GM23248 (cell line): ENCODE measurements around the gene SMTN. TPM values are rescaled to one million over a fixed set of nuclear protein-coding genes. Genes with fewer than 3 reads are reported as not detected.

Source experiments
- DNase-seq: peaks from one replicate; pipeline ENCODE4 v3.0.0-alpha.2; 2015
- H2AFZ ChIP-seq: fragments of 200-600 bp; sonication (generic); 2 replicates; pipeline ENCODE4 v1.6.1; 2016; ENCODE audit warnings: antibody characterized with exemption
- H3F3A ChIP-seq: fragments of 200-600 bp; sonication (generic); 2 replicates; pipeline ENCODE4 v1.6.1; 2016; ENCODE audit warnings: mild to moderate bottlenecking, antibody characterized with exemption, mixed run types; ENCODE audit not compliant: insufficient read depth
- H3K27ac ChIP-seq: fragments of 200-600 bp; sonication (generic); 2 replicates; pipeline ENCODE4 v1.5.1; 2016; ENCODE audit warnings: mild to moderate bottlenecking
- H3K27me3 ChIP-seq: fragments of 200-600 bp; sonication (generic); replicated peaks from 2 replicates; pipeline ENCODE4 v1.6.1; 2016; ENCODE audit warnings: mild to moderate bottlenecking; ENCODE audit not compliant: insufficient read depth
- H3K36me3 ChIP-seq: fragments of 200-600 bp; sonication (generic); 2 replicates; pipeline ENCODE4 v1.6.1; 2016; ENCODE audit warnings: low read depth, mild to moderate bottlenecking
- H3K4me1 ChIP-seq: fragments of 200-600 bp; sonication (generic); 2 replicates; pipeline ENCODE4 v1.6.1; 2016; ENCODE audit warnings: mild to moderate bottlenecking; ENCODE audit not compliant: insufficient read depth
- H3K4me2 ChIP-seq: fragments of 200-600 bp; sonication (generic); one replicate; pipeline ENCODE4 v1.6.1; 2016; ENCODE audit warnings: mild to moderate bottlenecking; ENCODE audit not compliant: unreplicated experiment
- H3K4me3 ChIP-seq: fragments of 200-600 bp; sonication (generic); 2 replicates; pipeline ENCODE4 v1.5.1; 2016; ENCODE audit warnings: mild to moderate bottlenecking
- H3K79me2 ChIP-seq: fragments of 200-600 bp; sonication (generic); 2 replicates; pipeline ENCODE4 v1.6.1; 2016; ENCODE audit warnings: mild to moderate bottlenecking; ENCODE audit not compliant: insufficient read depth
- H3K9ac ChIP-seq: fragments of 200-600 bp; sonication (generic); 2 replicates; pipeline ENCODE4 v1.6.1; 2016; ENCODE audit warnings: mild to moderate bottlenecking
- H3K9me2 ChIP-seq: fragments of 200-600 bp; sonication (generic); 2 replicates; pipeline ENCODE4 v1.6.1; 2016; ENCODE audit warnings: mixed run types, mild to moderate bottlenecking, moderate library complexity; ENCODE audit not compliant: insufficient read depth
- H3K9me3 ChIP-seq: fragments of 200-600 bp; sonication (generic); one replicate; pipeline ENCODE4 v1.6.1; 2017; ENCODE audit warnings: low read depth
- H4K20me1 ChIP-seq: fragments of 200-600 bp; sonication (generic); 2 replicates; pipeline ENCODE4 v1.6.0; 2016; ENCODE audit not compliant: insufficient read depth
- EZH2 ChIP-seq: fragments of 200-600 bp; sonication (generic); IDR thresholded peaks from 2 replicates; pipeline ENCODE4 v1.6.1; 2018; ENCODE audit warnings: antibody characterized with exemption, mild to moderate bottlenecking; ENCODE audit not compliant: insufficient read depth, poor library complexity, severe bottlenecking
- EZH2phosphoT487 ChIP-seq: fragments of 200-600 bp; sonication (generic); IDR thresholded peaks from 2 replicates; pipeline ENCODE4 v1.6.1; 2018; ENCODE audit warnings: antibody characterized with exemption, moderate library complexity, mild to moderate bottlenecking, low read depth; ENCODE audit not compliant: insufficient read depth
- WGBS, 2 experiments: methylation state at CpG; one replicate each; pipeline ENCODE4 v1.1.6; 2015 to 2017; ENCODE audit warnings: low lambda C conversion rate in 2 of 2, low coverage in 1 of 2; ENCODE audit errors: missing lambda C conversion rate in 2 of 2; 5-methylcytosine and 5-hydroxymethylcytosine counted together
- in situ Hi-C: fragments of 300-500 bp; cut with MboI; formaldehyde crosslinking; loops from 2 replicates; pipeline ENCODE4 v1.15.0; 2020
- polyA plus RNA-seq: library from polyadenylated mRNA; unstranded; fragments of >200 nt; fragmentation: Nextera tagmentation; extraction: Ambion mirVana; gene quantifications from 2 replicates; pipeline ENCODE4 v1.2.1, GENCODE V29; 2016
- total RNA-seq: library from RNA; depleted of rRNA; stranded (reverse); fragments of >200 nt; shearing (Covaris generic); gene quantifications from 2 replicates; pipeline ENCODE4 v1.2.3, GENCODE V29; 2014

Gene SMTN
- total and polyA plus RNA-seq, 2 experiments from 2014 or later = 96.7 to 160 TPM

- Histone ChIP-seq H3K4me3 (no peak overlapping the region), H2AFZ (no peak overlapping the region), H3K4me1 (no peaks in the 10 kb centered on the region), H3K27ac (no peak overlapping the region), H3K4me2 (no peak overlapping the region), H3K79me2 (no peaks in the 10 kb centered on the region), H3K36me3 (no peaks in the 10 kb centered on the region), H3K27me3 (peaks cover 11% of the 10 kb centered on the region; the same call in 1 of the 2 replicates), H3K9me3 (no peaks in the 10 kb centered on the region), H3K9ac (no peak overlapping the region), H3F3A (no peaks in the 10 kb centered on the region), H4K20me1 (no peaks in the 10 kb centered on the region), H3K9me2 (no peaks in the 10 kb centered on the region)
- TF ChIP-seq EZH2phosphoT487 = no peak
- TF ChIP-seq EZH2 = no peak
- DNase-seq = no peak
- WGBS, 2 experiments = 72 to 75% methylated on average over 7 of the region's 7 CpGs
- in situ Hi-C loops = no loop called here
These were observed 38.1 kb downstream of the SMTN start for GRCh38 chr22:31119026-31119717.

- WGBS, 2 experiments = 68 to 80% methylated on average over 5 of the region's 5 CpGs
- Histone ChIP-seq H3K4me1 (no peaks in the 10 kb centered on the region), H2AFZ (no peak overlapping the region), H3K4me3 (no peak overlapping the region), H3K27me3 (peaks cover 16% of the 10 kb centered on the region), H3F3A (no peaks in the 10 kb centered on the region), H3K79me2 (no peaks in the 10 kb centered on the region), H3K27ac (no peak overlapping the region), H3K36me3 (no peaks in the 10 kb centered on the region), H4K20me1 (no peaks in the 10 kb centered on the region), H3K4me2 (no peak overlapping the region), H3K9me2 (no peaks in the 10 kb centered on the region), H3K9me3 (no peaks in the 10 kb centered on the region), H3K9ac (no peak overlapping the region)
- no peak for DNase-seq
- in situ Hi-C loops = no loop called here
- TF ChIP-seq EZH2phosphoT487 (no peak), EZH2 (no peak)
These were observed 39.1 kb downstream of the SMTN start for GRCh38 chr22:31120230-31120629.

- no peaks in the 10 kb centered on the region for H3K4me1 ChIP-seq
- H3K4me3 ChIP-seq = no peak overlapping the region
- H3K4me2 ChIP-seq = no peak overlapping the region
- in situ Hi-C loops = no loop called here
- 100% methylated on average over 1 of the region's 1 CpG for WGBS, 2 experiments
- H3K9ac ChIP-seq = no peak overlapping the region
- H4K20me1 ChIP-seq = no peaks in the 10 kb centered on the region
- H3K9me3 ChIP-seq = no peaks in the 10 kb centered on the region
- no peak for DNase-seq
- no peaks in the 10 kb centered on the region for H3K36me3 ChIP-seq
- no peak for TF ChIP-seq EZH2phosphoT487
- TF ChIP-seq EZH2 = no peak
- H3K9me2 ChIP-seq = no peaks in the 10 kb centered on the region
- peaks cover 16% of the 10 kb centered on the region for H3K27me3 ChIP-seq
- no peaks in the 10 kb centered on the region for H3K79me2 ChIP-seq
- H3K27ac ChIP-seq = no peak overlapping the region
- H2AFZ ChIP-seq = no peak overlapping the region
- H3F3A ChIP-seq = no peaks in the 10 kb centered on the region
These were observed 39.5 kb downstream of the SMTN start for GRCh38 chr22:31120642-31121041.

- Histone ChIP-seq H3K4me1 (no peaks in the 10 kb centered on the region), H3K27ac (no peak overlapping the region), H3K4me2 (no peak overlapping the region), H3K4me3 (no peak overlapping the region), H3K9me3 (no peaks in the 10 kb centered on the region), H3K9me2 (no peaks in the 10 kb centered on the region), H3K27me3 (peaks cover 16% of the 10 kb centered on the region), H2AFZ (no peak overlapping the region), H3K36me3 (no peaks in the 10 kb centered on the region), H3F3A (no peaks in the 10 kb centered on the region), H3K79me2 (no peaks in the 10 kb centered on the region), H4K20me1 (no peaks in the 10 kb centered on the region), H3K9ac (no peak overlapping the region)
- in situ Hi-C loops = no loop called here
- WGBS, 2 experiments = 97 to 98% methylated on average over 4 of the region's 4 CpGs
- DNase-seq = no peak
- TF ChIP-seq EZH2 = no peak
- no peak for TF ChIP-seq EZH2phosphoT487
These were observed 40.3 kb downstream of the SMTN start for GRCh38 chr22:31121403-31121802.
